ENCODE measurements around the gene NIPSNAP2.

NIPSNAP2 gene

DNA sequence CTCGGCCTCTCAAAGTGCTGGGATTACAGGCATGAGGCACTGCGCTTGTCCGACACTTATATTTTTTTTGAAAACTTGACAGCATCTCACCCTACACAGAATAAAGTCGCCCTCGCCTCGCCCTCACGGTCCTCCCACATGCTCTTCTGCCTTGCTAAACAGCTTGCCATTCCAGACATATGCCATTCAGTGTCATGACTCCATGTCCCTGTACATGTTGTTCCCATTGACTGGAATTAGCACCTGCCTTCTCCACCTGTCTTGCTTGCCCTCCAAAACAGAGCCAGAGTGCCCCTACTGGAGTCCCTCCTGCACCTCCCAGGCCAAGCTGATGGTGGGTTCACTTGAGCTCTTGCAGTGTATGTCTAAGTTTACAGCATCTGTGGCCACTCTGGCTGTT is 6.2 kb downstream of the NIPSNAP2 start:
- Mint-ChIP-seq H3K27ac (peak overlapping the region; percentile 52), H3K4me1 (peaks cover 27% of the 10 kb centered on the region), H3K4me3 (no peak overlapping the region), H3K36me3 (ENCODE audit: low read depth) (peaks cover 59% of the 10 kb centered on the region), H3K9me3 (no peaks in the 10 kb centered on the region), H3K27me3 (ENCODE audit: low read depth, poor library complexity) (peaks cover 6% of the 10 kb centered on the region)
- TF ChIP-seq, protein P1, sequence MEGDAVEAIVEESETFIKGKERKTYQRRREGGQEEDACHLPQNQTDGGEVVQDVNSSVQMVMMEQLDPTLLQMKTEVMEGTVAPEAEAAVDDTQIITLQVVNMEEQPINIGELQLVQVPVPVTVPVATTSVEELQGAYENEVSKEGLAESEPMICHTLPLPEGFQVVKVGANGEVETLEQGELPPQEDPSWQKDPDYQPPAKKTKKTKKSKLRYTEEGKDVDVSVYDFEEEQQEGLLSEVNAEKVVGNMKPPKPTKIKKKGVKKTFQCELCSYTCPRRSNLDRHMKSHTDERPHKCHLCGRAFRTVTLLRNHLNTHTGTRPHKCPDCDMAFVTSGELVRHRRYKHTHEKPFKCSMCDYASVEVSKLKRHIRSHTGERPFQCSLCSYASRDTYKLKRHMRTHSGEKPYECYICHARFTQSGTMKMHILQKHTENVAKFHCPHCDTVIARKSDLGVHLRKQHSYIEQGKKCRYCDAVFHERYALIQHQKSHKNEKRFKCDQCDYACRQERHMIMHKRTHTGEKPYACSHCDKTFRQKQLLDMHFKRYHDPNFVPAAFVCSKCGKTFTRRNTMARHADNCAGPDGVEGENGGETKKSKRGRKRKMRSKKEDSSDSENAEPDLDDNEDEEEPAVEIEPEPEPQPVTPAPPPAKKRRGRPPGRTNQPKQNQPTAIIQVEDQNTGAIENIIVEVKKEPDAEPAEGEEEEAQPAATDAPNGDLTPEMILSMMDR (IDR thresholded peaks at IDR 0.05) = no peak
- no peak for DNase-seq

DNA sequence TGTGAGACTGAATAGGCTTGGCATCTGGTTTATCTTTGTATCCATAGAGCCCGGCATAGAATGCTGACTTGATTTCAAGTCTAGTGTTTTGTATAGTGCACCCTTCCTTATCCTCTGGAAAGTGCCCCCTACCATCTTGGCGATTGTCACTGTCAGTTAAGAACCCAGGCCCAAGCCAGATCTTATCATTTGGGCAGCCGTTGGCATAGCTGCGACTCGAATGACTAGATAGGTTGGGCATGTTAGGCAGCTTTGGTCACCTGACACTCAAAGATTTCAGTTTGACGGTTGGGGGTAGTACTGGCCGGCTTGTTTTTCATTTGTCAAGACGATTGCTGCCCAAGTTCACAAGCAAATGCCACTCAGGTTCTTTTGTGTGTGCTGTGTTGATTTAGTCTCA is 6.6 kb downstream of the NIPSNAP2 start:
- H3K36me3 Mint-ChIP-seq (ENCODE audit: low read depth) = peaks cover 56% of the 10 kb centered on the region
- no peaks in the 10 kb centered on the region for H3K9me3 Mint-ChIP-seq
- no peak for DNase-seq
- H3K4me1 Mint-ChIP-seq = peaks cover 23% of the 10 kb centered on the region
- H3K27ac Mint-ChIP-seq = no peak overlapping the region
- TF ChIP-seq, protein P1 (IDR thresholded peaks at IDR 0.05) = no peak
- peaks cover 6% of the 10 kb centered on the region for H3K27me3 Mint-ChIP-seq (ENCODE audit: low read depth, poor library complexity)
- no peak overlapping the region for H3K4me3 Mint-ChIP-seq

DNA sequence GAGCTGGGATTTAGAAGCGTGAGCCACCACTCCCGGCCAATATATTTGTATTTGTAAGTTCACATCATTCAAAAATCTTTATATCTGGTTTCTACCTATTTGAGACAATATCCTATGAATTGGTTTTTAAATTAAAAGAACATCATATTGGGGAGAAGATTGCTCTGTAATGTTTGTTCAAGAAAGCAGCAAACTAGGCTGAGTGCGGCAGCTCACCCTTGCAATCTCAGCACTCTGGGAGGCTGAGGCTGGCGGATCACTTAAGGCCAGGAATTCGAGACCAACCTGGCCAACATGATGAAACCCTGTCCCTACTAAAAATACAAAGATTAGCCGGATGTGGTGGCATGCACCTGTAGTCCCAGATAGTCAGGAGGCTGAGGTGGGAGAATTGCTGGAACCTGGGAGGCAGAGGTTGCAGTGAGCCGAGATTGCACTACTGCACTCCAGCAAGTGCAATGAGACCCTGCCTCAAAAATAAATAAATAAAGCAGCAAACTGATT is 9.4 kb downstream of the NIPSNAP2 start:
- peaks cover 17% of the 10 kb centered on the region for H3K4me1 Mint-ChIP-seq
- H3K4me3 Mint-ChIP-seq = no peak overlapping the region
- peaks cover 6% of the 10 kb centered on the region for H3K27me3 Mint-ChIP-seq (ENCODE audit: low read depth, poor library complexity)
- H3K27ac Mint-ChIP-seq = no peak overlapping the region
- DNase-seq = no peak
- no peaks in the 10 kb centered on the region for H3K9me3 Mint-ChIP-seq
- TF ChIP-seq, protein P1 (IDR thresholded peaks at IDR 0.05) = no peak
- H3K36me3 Mint-ChIP-seq (ENCODE audit: low read depth) = peaks cover 45% of the 10 kb centered on the region

- Mint-ChIP-seq H3K36me3 (ENCODE audit: low read depth) (peaks cover 45% of the 10 kb centered on the region), H3K9me3 (no peaks in the 10 kb centered on the region), H3K27me3 (ENCODE audit: low read depth, poor library complexity) (peaks cover 3% of the 10 kb centered on the region), H3K4me1 (peaks cover 4% of the 10 kb centered on the region), H3K4me3 (no peak overlapping the region), H3K27ac (no peak overlapping the region)
- DNase-seq = no peak
- TF ChIP-seq, protein P1 (IDR thresholded peaks at IDR 0.05) = no peak
These were observed 11.7 kb downstream of the NIPSNAP2 start for GRCh38 chr7:55975988-55976633.

DNA sequence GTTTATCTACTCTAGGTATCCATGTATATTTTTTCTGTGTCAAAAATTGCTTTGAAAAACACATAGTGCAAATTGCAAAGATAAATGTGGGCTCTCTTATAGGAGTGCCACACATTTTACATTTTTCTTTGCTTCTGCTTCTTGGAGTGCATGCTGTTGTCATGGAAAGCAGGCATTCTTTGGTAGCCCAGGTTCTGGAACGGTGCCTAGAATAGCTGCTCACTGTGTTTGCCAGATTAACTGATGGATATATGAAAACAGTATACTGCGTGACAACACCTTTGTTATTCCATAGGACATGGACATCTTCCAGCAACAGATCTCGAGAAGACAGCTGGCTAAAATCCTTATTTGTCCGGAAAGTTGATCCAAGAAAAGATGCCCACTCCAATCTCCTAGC is 13.4 kb downstream of the NIPSNAP2 start:
- H3K9me3 Mint-ChIP-seq = no peaks in the 10 kb centered on the region
- peaks cover 51% of the 10 kb centered on the region for H3K36me3 Mint-ChIP-seq (ENCODE audit: low read depth)
- peaks cover under 1% of the 10 kb centered on the region for H3K27me3 Mint-ChIP-seq (ENCODE audit: low read depth, poor library complexity)
- TF ChIP-seq, protein P1 (IDR thresholded peaks at IDR 0.05) = no peak
- DNase-seq = no peak
- H3K4me1 Mint-ChIP-seq = no peaks in the 10 kb centered on the region
- H3K27ac Mint-ChIP-seq = no peak overlapping the region
- no peak overlapping the region for H3K4me3 Mint-ChIP-seq

DNA sequence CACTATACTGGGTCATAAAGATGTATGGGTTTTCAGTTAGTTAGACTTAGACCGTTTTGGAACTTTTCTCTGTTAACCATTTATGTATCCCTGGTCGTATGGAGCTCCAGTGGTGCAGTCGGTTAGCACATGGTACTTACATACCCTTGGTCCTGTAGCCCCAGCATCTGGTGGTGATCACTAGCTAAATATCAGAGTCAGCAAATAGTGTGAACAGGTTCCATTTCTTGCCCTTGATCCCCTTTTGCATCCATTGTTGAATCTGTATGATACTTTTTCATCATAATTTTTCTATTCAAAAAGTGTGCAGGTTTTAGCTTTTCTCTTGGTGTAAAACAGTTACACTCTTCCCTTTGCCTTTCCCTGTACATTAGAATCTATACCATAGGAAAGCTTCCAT is 15.9 kb downstream of the NIPSNAP2 start:
- peaks cover 60% of the 10 kb centered on the region for H3K36me3 Mint-ChIP-seq (ENCODE audit: low read depth)
- TF ChIP-seq, protein P1 (IDR thresholded peaks at IDR 0.05) = no peak
- no peak for DNase-seq
- no peak overlapping the region for H3K27ac Mint-ChIP-seq
- H3K4me3 Mint-ChIP-seq = no peak overlapping the region
- H3K4me1 Mint-ChIP-seq = no peaks in the 10 kb centered on the region
- H3K27me3 Mint-ChIP-seq (ENCODE audit: low read depth, poor library complexity) = no peaks in the 10 kb centered on the region
- H3K9me3 Mint-ChIP-seq = no peaks in the 10 kb centered on the region

Measured in nephron progenitor cell (in vitro differentiated cells).